Epidermal melanocyte (primary cell): ENCODE data around the gene TRMT1.

ENCODE experiments used
- DNase-seq: peaks from one replicate; pipeline ENCODE4 v3.0.0; 2011; ENCODE audit warnings: low spot score; ENCODE audit not compliant: insufficient read length

Gene TRMT1

GRCh38 chr19:13127051-13127450, 10.5 kb upstream of the TRMT1 start:
- DNase-seq = no peak

- no peak for DNase-seq
Measured at GRCh38 chr19:13122980-13123957, 6.7 kb upstream of the TRMT1 start.

GRCh38 chr19:13122275-13122878, 5.8 kb upstream of the TRMT1 start:
- DNase-seq = no peak

GRCh38 chr19:13121551-13122274, 5.2 kb upstream of the TRMT1 start:
- DNase-seq = no peak

- no peak for DNase-seq
Measured at GRCh38 chr19:13120817-13121216, 4.3 kb upstream of the TRMT1 start.

- no peak for DNase-seq
Measured at GRCh38 chr19:13120031-13120430, 3.5 kb upstream of the TRMT1 start.

GRCh38 chr19:13119627-13120026, 3.1 kb upstream of the TRMT1 start:
- DNase-seq = no peak

- no peak for DNase-seq
Measured at GRCh38 chr19:13118424-13119193, 2.1 kb upstream of the TRMT1 start.

GRCh38 chr19:13117772-13118423, 1.4 kb upstream of the TRMT1 start, which contains the start of gene NACC1:
NACC1 (plus strand) TSS chr19:13118264; CDS start chr19:13135208, 16,944 bp downstream.
- DNase-seq = peak; percentile 96

GRCh38 chr19:13117176-13117771, 734 bp upstream of the TRMT1 start:
- no peak for DNase-seq

- DNase-seq = no peak
Measured at GRCh38 chr19:13115936-13116281, 631 bp downstream of the TRMT1 start.

GRCh38 chr19:13112555-13112954, 4.0 kb downstream of the TRMT1 start:
- no peak for DNase-seq

- no peak for DNase-seq
Measured at GRCh38 chr19:13110099-13110610, 6.4 kb downstream of the TRMT1 start.

GRCh38 chr19:13109361-13110098, 7.0 kb downstream of the TRMT1 start:
- DNase-seq = no peak

GRCh38 chr19:13104848-13105711, 11.5 kb downstream of the TRMT1 start:
- DNase-seq = no peak

- DNase-seq = no peak
Measured at GRCh38 chr19:13104360-13104847, 12.1 kb downstream of the TRMT1 start.

- no peak for DNase-seq
Measured at GRCh38 chr19:13103581-13104359, 12.8 kb downstream of the TRMT1 start.
